Endothelial cell of umbilical vein (primary cell): ENCODE measurements around the gene ITSN1.

Experiments used
- CTCF ChIP-seq, 2 donors: IDR thresholded peaks; 1 replicate in 1 of 2; 2 replicates in 1 of 2; pipeline ENCODE4 v1.5.1; 2011; ENCODE audit warnings: low read length in 2 of 2, mild to moderate bottlenecking in 2 of 2, moderate library complexity in 2 of 2, control low read depth in 1 of 2, inconsistent platforms in 1 of 2, low read depth in 1 of 2; ENCODE audit not compliant: insufficient read depth in 1 of 2; ENCODE audit errors: extremely low read depth in 1 of 2
- EZH2 ChIP-seq: IDR thresholded peaks from 2 replicates; pipeline ENCODE4 v1.6.1; 2012; ENCODE audit warnings: borderline replicate concordance, low read depth, mild to moderate bottlenecking, moderate library complexity, low read length, inconsistent platforms; ENCODE audit not compliant: severe bottlenecking
- MYC ChIP-seq: IDR thresholded peaks from one replicate; pipeline ENCODE4 v1.6.1; 2011; ENCODE audit warnings: mild to moderate bottlenecking, low read depth, low read length
- POLR2A ChIP-seq: IDR thresholded peaks from 2 replicates; pipeline ENCODE4 v1.6.1; 2012; ENCODE audit warnings: low read depth, mild to moderate bottlenecking, control low read depth, low read length
- POLR2AphosphoS5 ChIP-seq: IDR thresholded peaks from 2 replicates; pipeline ENCODE4 v1.6.1; 2012; ENCODE audit warnings: low read depth, mild to moderate bottlenecking, control low read depth, low read length, moderate library complexity; ENCODE audit not compliant: insufficient read depth

- TF ChIP-seq POLR2AphosphoS5 (no peak), CTCF (IDR thresholded peaks at IDR 0.05; ENCODE audit: extremely low read depth in 1 of 2, insufficient read depth in 1 of 2, low read depth in 1 of 2, low read length in 2 of 2) (no peak), POLR2A (no peak), MYC (no peak), EZH2 (no peak)
These were observed 35.1 kb downstream of the ITSN1 start for GRCh38 chr21:33677450-33677849.
